NOMO-1 (cell line): ENCODE measurements around the gene CA4.
"Not testable (repeated sequence)": the region's sequence is repeated elsewhere in the genome, so short reads cannot be mapped to it uniquely, and the experiment has no call there.

Experiments
- DNase-seq, 2 experiments: peaks; one replicate each; lab custom pipeline; 2025; ENCODE audit not compliant: unreplicated experiment in 2 of 2; lab: John Stamatoyannopoulos, UW

CA4 gene

DNA sequence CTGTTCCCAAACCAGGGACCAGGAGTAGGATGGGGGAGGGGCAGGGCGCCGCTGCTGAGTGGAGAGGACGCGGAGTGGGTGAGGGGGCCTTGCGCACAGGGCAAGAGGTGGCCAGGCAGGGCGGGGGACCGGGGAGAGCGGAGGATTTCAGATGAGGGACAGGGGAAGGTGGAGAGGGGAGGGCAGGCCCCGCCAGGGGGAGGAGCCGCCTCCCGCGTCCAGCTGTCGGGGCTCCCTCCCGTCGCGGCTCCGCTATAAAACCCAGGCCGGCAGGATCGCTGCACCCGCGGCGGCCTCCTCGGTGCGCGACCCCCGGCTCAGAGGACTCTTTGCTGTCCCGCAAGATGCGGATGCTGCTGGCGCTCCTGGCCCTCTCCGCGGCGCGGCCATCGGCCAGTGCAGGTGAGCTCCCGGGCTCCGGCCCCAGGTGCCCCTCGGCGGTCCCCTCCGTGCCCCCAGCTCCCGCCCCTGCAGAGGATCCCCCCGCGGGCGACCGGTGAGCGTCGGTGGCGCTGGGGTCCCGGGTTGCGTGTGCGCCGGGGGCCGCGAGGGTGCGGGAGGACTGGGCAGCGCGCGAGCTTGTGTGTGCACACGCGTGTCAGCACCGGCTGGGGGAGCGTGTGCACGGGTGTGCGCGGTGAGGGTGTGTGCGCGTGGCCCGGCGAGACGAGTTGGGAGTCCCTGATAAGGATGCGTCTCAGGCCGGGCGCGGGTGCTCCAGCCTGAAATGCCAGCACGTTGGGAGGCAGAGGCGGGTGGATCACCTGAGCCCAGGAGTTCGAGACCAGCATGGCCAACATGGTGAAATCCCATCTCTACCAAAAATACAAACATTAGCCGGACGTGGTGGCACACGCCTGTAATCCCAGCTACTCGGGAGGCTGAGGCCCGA, at the start of gene CA4:
Gene CA4, plus strand, starts transcription at position 283 of the 892 bp plus-strand sequence. Its CDS starts 62 bp downstream, at position 345.
- DNase-seq, result no peak

DNA sequence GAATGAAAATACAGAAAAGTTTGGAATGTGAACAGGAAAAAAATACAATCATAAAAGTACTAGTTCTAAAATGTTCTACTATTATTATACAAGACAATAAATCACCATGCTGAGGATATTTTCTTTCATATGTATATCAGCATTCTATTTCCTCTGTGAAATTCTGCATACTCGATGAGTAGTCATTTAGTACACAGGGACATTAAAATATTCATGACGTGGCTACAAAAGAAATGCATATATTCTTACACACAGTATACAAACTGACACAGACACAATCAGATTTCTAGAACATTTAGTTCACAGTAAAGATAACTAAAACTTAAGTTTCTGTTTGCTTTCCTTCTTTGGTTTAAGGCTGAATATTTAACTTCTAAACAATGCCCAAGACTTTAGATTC, 49.2 kb upstream of the CA4 start:
- not testable (repeated sequence) for DNase-seq

DNA sequence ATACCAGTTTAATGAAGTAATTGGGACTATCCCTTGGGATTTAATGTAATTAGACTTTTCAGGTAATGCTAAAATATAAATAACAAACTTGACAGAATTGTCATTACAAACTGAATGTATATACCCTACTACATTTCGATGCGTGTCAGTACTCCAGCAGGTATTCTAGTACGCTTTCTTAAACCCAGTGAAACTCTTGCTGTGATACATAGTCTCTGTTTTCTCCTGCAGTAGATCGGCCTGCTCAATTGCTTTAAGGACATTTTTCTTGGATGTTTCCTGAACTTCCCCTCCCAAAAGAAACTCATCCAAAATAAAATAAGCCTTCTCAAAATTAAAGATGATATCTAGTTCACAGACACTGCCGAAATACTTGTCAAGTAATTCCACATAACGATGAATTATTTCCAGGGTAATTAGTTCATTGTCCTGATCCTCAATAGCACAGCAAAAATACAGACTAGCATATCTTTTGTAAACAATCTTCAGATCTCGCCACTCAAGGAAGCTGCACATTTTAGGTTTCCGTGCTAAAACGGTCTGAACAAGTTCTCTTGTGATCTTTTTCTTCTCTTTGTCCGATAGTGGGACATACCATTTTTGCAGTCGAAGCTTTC, 47.6 kb upstream of the CA4 start:
- not testable (repeated sequence) for DNase-seq

DNA sequence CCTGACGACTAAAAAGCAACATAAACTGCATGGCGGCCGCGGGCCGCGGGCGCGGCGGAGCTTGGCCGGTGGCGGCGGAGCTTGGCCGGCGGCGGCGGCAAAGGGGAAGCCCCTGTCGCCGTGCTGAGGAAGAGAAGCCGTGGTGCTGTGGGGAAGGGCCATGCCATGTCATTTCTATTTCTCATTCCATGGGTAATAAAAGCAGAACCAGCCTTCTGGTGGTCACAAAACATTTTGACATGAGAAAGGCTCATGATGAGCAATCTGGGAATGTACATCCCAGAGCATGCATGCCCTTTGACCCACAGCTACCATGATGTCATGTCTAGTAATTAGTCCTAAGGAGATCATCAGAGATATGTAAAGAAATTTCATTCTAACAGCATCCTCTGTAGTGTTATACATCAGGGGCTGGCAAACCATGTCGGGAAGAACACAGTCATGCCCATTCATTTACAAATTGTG, 47.1 kb upstream of the CA4 start:
- DNase-seq, result peak; percentile 55 to 72

- no peak for DNase-seq
These were observed 45.8 kb upstream of the CA4 start for GRCh38 chr17:60103957-60104356.

DNA sequence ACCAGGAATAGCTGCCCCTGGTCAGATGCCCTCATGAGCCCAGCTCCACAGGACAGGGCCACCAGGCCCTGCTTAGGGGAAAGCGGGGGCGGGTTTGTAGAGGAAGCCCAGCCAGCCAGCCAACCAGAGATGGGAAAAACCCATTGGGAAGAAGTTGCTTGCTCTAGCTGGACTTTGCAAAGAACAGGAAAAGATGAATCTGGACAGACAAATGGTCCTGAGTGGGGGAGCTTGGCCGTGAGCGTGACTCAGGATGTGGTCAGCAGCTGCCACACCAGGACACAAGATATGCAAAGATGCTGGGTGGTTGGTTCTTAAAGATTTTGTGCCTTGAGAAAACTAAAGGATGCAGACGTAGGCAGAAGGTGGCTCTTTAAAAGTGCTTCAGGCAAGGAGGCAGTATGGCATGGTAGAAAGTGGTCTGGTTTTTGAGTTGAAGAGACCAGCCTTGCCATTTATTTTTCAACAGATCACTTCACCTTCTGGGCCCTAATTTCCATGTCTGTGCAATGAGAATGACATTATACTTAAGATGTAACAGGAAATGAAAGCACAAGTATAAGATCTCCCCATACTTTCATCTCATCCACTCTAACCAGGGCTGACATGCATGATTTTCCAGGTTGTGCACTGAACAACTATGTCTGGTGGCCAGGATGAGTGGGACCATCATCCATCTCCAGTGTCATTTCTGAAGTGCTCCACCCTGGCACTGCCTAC, 43.3 kb upstream of the CA4 start:
- DNase-seq, result no peak

- DNase-seq, result no peak
These were observed 42.1 kb upstream of the CA4 start for GRCh38 chr17:60107526-60108257.

DNA sequence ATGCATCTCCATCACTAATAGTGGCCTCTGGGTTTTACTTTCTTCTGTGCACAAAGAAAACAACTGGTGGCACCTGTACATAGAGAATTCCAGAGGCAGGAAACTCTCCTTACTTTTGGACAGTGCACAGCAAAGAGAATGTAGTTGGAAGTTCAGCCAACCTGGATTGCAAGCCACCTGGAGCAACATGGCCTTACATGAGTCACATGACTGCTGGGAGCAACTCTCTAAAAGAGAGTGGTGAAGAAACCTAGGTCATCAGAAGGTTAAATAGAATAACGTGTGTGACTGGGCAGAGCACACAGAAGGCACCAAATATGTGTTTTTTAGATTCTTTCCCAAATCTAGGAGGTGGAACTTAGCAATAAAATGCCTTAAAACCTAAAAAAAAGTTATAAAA, 41.5 kb upstream of the CA4 start:
- DNase-seq, result not testable (repeated sequence)

DNA sequence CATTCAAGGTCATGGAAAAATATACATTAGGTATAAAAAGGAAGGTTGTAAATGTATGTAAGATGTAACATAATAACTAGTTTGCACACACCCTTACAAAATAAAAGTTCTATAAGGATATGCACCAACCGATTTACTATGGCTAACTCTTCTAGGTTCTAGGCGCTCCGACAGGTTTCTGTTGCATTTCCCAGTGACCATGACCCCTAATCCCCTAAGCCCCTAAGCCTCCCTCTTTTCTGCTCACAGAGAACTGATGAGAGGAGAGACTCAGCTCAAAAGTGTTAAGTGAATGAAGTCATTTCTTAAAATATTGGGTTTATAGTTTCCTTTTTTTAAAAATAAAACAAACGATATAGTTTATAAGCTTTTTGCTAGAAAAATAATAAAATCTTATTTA, 41.1 kb upstream of the CA4 start:
- no peak for DNase-seq

GRCh38 chr17:60109161-60109560, 40.6 kb upstream of the CA4 start:
- no peak for DNase-seq

- DNase-seq, result no peak
These were observed 39.2 kb upstream of the CA4 start for GRCh38 chr17:60110586-60110985.

- DNase-seq, result not testable (repeated sequence)
These were observed 38.1 kb upstream of the CA4 start for GRCh38 chr17:60111661-60112060.

- DNase-seq, result not testable (repeated sequence)
These were observed 34.4 kb upstream of the CA4 start for GRCh38 chr17:60115364-60115763.

DNA sequence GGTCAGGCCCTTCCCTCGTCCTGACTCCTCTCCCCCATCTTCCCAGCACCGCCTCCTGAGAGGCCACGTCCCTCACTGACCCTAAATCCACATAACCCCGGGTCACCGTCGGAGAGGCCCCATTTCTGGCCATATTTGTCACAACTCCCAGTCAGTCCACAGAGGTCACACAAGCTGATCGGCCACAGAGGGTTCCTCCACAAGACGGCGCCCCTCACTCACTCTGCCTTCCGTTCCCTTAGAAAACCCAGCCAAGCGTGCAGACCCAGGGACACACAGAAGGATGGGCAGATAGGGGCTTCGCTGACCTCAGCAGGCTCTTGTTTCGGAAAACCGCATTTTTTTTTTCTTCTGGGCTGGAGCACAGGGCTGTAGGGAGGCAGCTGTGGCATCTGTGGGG, 33.6 kb upstream of the CA4 start:
- not testable (repeated sequence) for DNase-seq

- not testable (repeated sequence) for DNase-seq
These were observed 30.6 kb upstream of the CA4 start for GRCh38 chr17:60119162-60119561.

DNA sequence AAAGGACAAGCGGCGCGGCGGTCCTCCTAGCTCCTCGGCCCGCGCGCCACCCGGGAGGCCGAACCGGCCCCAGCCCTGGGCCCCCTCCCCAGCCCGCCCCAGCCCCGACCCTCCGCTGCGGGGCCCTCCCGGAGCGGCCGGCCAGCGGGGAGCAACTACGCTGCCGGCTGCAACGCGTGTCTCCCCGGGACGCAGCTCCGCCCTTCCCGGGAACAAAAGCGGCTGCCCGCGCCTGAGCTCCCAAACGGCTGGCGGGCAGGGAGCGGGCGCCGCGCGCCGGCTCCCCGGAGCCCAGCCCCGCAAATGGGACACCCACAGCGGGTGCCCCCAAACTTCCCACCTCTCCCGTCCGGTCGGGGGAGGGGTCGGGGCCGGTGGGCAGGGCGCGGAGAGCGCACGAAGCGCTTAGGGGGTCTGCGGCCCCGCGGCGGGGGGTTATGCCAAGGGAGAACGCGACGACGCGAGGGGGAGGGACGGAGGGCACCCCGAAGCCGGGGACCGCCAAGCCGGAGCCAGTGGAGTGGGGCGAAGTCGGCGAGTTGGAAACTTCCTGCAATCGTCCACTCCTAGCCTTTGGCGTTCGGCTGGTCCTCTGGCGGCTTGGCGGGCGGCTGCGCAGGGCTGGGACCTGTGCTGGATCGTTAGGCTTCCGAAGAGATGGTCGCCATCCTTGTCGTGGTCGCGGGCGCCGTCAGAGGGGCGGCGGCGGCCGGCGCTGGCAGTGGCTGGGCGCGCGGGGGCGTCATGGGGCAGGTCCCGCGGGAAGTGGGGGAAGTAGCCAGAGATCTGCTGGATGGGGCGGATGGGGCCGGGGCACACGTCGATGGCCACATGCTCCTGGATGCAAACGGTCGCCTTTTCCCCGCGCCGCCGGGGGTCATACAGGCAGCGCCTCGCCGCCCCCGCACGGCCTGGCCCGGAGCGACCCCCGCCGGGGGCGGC, 29.7 kb upstream of the CA4 start:
- DNase-seq, result not testable (repeated sequence)

DNA sequence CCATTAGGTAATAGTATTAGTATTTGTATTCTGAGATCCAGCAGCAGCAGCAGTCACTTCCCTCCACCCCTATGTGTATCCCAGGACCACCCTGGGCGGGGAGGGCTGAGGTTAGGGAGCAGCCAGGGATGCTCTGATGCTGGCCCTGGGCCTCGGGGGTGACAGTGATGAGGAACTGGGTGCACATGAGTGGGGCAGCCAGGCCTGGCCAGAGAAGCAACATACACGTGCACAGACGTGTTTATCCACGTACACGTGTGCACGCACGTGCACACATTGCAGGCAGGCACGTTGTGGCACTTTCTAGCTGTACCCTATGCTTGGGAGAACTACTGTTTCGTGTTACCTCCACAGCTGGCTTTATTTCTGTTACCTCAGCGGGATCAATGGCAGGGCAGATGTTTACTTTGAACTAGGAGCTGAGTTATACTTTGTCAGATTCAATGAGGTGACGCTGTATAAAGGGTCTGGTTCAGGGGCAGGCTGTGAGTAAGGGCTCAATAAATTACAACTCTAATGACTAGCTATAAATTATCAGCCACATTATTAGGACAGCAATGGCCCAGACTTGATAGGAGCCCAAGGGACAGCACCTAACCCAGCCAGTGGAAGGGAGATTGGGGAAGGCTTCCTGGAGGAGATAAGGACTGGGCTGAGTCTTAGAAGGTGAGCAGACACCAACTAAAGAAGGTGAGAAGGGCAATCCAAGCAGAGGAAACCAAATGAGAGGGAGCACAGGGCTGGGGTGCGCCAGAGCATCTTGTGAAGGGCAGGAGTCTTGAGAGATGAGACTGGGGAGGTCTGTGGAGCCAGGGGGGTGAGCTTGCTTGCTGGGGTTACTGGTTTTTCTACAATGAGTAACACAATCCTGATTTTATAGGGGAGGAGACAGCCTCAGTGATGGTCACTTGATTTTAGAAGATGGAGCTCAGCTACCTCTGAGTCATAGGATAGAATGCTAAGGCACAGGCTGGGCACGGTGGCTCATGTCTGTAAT, 22.4 kb upstream of the CA4 start:
- DNase-seq, result no peak

GRCh38 chr17:60128171-60128859, 21.5 kb upstream of the CA4 start:
- no peak for DNase-seq
